ENCODE results near the gene FAM227B. TPM values are rescaled to one million over a fixed set of nuclear protein-coding genes. Genes with fewer than 3 reads are reported as not detected.

Gene FAM227B
- polyA plus RNA-seq, 1 donor (not counting 4 experiments of a cell fraction or from before 2014, with no cell fraction given): 7.2 TPM

DNA sequence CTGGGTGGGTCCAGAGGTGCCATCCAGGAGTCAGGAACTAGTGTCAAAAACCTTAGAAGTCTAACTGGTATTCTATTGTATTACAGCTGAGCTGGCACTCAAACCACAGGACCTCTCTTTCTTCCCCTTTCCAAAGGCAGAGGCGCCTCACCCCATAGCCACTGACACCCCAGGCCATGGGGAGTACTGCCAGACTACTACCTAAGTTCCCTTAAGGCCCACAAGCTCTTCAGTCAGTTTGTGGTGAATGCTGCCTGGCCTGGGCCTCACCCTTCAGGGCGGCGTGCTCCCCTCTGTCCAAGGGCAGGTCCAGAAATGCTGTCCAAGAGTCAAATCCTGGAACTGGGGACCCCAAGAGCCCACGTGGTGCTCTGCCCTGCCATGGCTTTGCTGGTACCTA is 240.6 kb downstream of the FAM227B start:
- no peak for TF ChIP-seq EZH2 (IDR thresholded peaks at IDR 0.05; ENCODE audit: low read length)
- TF ChIP-seq, protein P1, sequence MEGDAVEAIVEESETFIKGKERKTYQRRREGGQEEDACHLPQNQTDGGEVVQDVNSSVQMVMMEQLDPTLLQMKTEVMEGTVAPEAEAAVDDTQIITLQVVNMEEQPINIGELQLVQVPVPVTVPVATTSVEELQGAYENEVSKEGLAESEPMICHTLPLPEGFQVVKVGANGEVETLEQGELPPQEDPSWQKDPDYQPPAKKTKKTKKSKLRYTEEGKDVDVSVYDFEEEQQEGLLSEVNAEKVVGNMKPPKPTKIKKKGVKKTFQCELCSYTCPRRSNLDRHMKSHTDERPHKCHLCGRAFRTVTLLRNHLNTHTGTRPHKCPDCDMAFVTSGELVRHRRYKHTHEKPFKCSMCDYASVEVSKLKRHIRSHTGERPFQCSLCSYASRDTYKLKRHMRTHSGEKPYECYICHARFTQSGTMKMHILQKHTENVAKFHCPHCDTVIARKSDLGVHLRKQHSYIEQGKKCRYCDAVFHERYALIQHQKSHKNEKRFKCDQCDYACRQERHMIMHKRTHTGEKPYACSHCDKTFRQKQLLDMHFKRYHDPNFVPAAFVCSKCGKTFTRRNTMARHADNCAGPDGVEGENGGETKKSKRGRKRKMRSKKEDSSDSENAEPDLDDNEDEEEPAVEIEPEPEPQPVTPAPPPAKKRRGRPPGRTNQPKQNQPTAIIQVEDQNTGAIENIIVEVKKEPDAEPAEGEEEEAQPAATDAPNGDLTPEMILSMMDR (optimal IDR thresholded peaks at IDR 0.05 in 1 of 3, IDR thresholded peaks at IDR 0.05 in 1 of 3, conservative IDR thresholded peaks at IDR 0.05 in 1 of 3; ENCODE audit: extremely low read depth in 1 of 3, insufficient read depth in 2 of 3, low read length in 3 of 3): no peak
- no peak overlapping the region for H3K27ac ChIP-seq (ENCODE audit: control insufficient read depth, insufficient read depth, low read length)
- H3K79me2 ChIP-seq (ENCODE audit: control insufficient read depth, insufficient read depth, low read length): no peaks in the 10 kb centered on the region
- no peaks in the 10 kb centered on the region for H4K20me1 ChIP-seq (ENCODE audit: control insufficient read depth, extremely low read depth, insufficient read depth, low read length)
- H2AFZ ChIP-seq (ENCODE audit: control insufficient read depth, low read length): no peak overlapping the region
- no peaks in the 10 kb centered on the region for H3K4me1 ChIP-seq (ENCODE audit: control insufficient read depth, extremely low read depth, insufficient read depth, low read length)
- no peak overlapping the region for H3K4me3 ChIP-seq (ENCODE audit: control insufficient read depth in 2 of 3, extremely low read depth in 1 of 3, insufficient read depth in 2 of 3, low read depth in 1 of 3, low read length in 3 of 3)
- H3K4me2 ChIP-seq (ENCODE audit: control insufficient read depth, extremely low read depth, insufficient read depth, low read depth, low read length): no peak overlapping the region
- no peaks in the 10 kb centered on the region for H3K36me3 ChIP-seq (ENCODE audit: control insufficient read depth in 2 of 2, extremely low read depth in 1 of 2, insufficient read depth in 2 of 2, low read length in 2 of 2)
- H3K9ac ChIP-seq (ENCODE audit: control insufficient read depth, extremely low read depth, insufficient read depth, low read length): no peak overlapping the region
- H3K9me1 ChIP-seq (ENCODE audit: control insufficient read depth, extremely low read depth, insufficient read depth, low read length): no peaks in the 10 kb centered on the region
- dilution Hi-C loops (cut with MboI; ENCODE audit: extremely low pct_ligation_motif_present, low sequenced_read_pairs): no loop called here
- DNase-seq (ENCODE audit: low read depth, low spot score): no peak
- FAIRE-seq: no peak
- no peaks in the 10 kb centered on the region for H3K27me3 ChIP-seq (ENCODE audit: control insufficient read depth, extremely low read depth, insufficient read depth, low read length)
- H3K9me3 ChIP-seq (ENCODE audit: control insufficient read depth, low read depth, low read length): no peaks in the 10 kb centered on the region

DNA sequence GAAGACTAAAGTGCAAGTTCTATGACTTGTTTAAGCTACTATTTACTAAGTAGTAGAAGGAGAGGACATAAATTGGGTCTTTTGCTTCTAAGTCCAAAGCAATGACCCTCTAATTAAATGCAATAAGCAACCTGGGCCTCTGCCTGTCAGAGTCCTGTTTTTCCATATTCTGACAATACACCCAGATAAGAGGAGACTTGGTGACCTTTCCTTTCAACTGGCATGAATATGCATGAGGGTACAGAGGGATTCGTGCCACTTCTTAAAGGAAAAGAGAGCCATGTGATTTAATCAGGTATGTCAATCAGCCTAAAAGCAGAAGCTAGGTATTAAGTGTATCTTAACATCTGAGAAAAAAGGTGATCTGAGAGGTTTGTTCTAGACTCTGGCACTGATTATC is 248.3 kb downstream of the FAM227B start:
- Histone ChIP-seq H3K9me3 (ENCODE audit: control insufficient read depth, low read depth, low read length) (no peaks in the 10 kb centered on the region), H2AFZ (ENCODE audit: control insufficient read depth, low read length) (no peak overlapping the region), H4K20me1 (ENCODE audit: control insufficient read depth, extremely low read depth, insufficient read depth, low read length) (no peaks in the 10 kb centered on the region), H3K9ac (ENCODE audit: control insufficient read depth, extremely low read depth, insufficient read depth, low read length) (no peak overlapping the region), H3K4me1 (ENCODE audit: control insufficient read depth, extremely low read depth, insufficient read depth, low read length) (no peaks in the 10 kb centered on the region), H3K27ac (ENCODE audit: control insufficient read depth, insufficient read depth, low read length) (no peak overlapping the region), H3K27me3 (ENCODE audit: control insufficient read depth, extremely low read depth, insufficient read depth, low read length) (no peaks in the 10 kb centered on the region), H3K9me1 (ENCODE audit: control insufficient read depth, extremely low read depth, insufficient read depth, low read length) (no peaks in the 10 kb centered on the region), H3K79me2 (ENCODE audit: control insufficient read depth, insufficient read depth, low read length) (no peaks in the 10 kb centered on the region), H3K36me3 (ENCODE audit: control insufficient read depth in 2 of 2, extremely low read depth in 1 of 2, insufficient read depth in 2 of 2, low read length in 2 of 2) (no peaks in the 10 kb centered on the region), H3K4me3 (ENCODE audit: control insufficient read depth in 2 of 3, extremely low read depth in 1 of 3, insufficient read depth in 2 of 3, low read depth in 1 of 3, low read length in 3 of 3) (no peak overlapping the region), H3K4me2 (ENCODE audit: control insufficient read depth, extremely low read depth, insufficient read depth, low read depth, low read length) (no peak overlapping the region)
- no peak for TF ChIP-seq EZH2 (IDR thresholded peaks at IDR 0.05; ENCODE audit: low read length)
- TF ChIP-seq, protein P1 (optimal IDR thresholded peaks at IDR 0.05 in 1 of 3, IDR thresholded peaks at IDR 0.05 in 1 of 3, conservative IDR thresholded peaks at IDR 0.05 in 1 of 3; ENCODE audit: extremely low read depth in 1 of 3, insufficient read depth in 2 of 3, low read length in 3 of 3): no peak
- DNase-seq (ENCODE audit: low read depth, low spot score) (no peak), FAIRE-seq (no peak)
- dilution Hi-C loops (cut with MboI; ENCODE audit: extremely low pct_ligation_motif_present, low sequenced_read_pairs): no loop called here
